Measurements from ENCODE around the gene TLR9. TPM values are rescaled to one million over a fixed set of nuclear protein-coding genes. Genes with fewer than 3 reads are reported as not detected.

TLR9 gene
- total RNA-seq, 2 experiments from 2014 or later: 0.55 to 0.65 TPM

DNA sequence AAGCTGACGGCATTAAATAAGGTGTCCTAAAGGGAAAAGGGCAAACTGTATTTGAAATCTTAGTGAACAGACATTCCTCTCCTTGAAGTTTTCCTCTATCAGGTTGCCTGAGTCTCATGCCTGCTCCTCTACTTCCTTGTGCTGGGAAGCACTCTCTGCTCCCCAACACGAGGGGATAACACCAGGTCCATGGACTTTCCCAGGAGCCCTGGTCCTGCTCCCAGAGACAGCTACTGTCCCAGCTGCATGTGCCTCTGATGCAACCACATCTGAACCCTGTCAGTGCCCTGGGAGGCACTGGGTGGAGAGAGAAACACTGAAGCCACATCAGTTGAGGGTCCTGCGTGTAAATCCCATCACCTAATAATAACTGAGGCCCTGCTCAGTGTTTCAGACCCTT lies 7.4 kb downstream of the TLR9 start:
- DNase-seq: no peak
- Mint-ChIP-seq H3K9me3 (no peaks in the 10 kb centered on the region), H3K27ac (peak overlapping the region; percentile 93), H3K4me3 (peak overlapping the region; percentile 59), H3K36me3 (ENCODE audit: low read depth) (peaks cover 32% of the 10 kb centered on the region), H3K27me3 (no peaks in the 10 kb centered on the region), H3K4me1 (peaks cover 78% of the 10 kb centered on the region)
- ChIA-PET CTCF (interaction anchor here (0.6 to 10.9 kb wide), 8 partner anchors 9 to 221 kb away, joined by 3 to 91 read pairs (median 14); partner anchors contain the start of gene TWF2), POLR2A (no interaction called here)

DNA sequence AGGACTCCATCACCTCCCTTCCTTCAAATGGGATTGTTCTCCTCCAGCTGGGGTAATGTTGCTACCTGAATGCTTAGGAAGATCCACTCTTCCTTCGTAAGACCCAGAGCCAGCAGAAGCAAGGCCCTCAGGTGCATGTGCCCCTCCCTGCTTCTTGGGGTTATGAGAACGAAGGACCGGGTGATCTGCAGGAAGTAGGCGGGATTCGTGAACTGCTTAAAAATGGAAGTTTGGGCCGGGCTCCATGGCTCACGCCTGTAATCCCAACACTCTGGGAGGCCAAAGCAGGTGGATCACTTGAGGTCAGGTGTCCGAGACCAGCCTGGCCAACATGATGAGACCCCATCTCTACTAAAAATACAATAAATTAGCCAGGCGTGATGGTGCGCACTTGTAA lies 8.0 kb downstream of the TLR9 start:
- CTCF ChIA-PET: interaction anchor here (1.0 to 10.9 kb wide), 7 partner anchors 8 to 123 kb away, joined by 3 to 91 read pairs (median 5); partner anchors contain the start of gene TLR9
- H3K36me3 Mint-ChIP-seq (ENCODE audit: low read depth): peaks cover 37% of the 10 kb centered on the region
- no peaks in the 10 kb centered on the region for H3K27me3 Mint-ChIP-seq
- DNase-seq: no peak
- H3K9me3 Mint-ChIP-seq: no peaks in the 10 kb centered on the region
- H3K4me1 Mint-ChIP-seq: peaks cover 73% of the 10 kb centered on the region
- H3K4me3 Mint-ChIP-seq: peak overlapping the region; percentile 59
- H3K27ac Mint-ChIP-seq: peak overlapping the region; percentile 93
- POLR2A ChIA-PET: no interaction called here

DNA sequence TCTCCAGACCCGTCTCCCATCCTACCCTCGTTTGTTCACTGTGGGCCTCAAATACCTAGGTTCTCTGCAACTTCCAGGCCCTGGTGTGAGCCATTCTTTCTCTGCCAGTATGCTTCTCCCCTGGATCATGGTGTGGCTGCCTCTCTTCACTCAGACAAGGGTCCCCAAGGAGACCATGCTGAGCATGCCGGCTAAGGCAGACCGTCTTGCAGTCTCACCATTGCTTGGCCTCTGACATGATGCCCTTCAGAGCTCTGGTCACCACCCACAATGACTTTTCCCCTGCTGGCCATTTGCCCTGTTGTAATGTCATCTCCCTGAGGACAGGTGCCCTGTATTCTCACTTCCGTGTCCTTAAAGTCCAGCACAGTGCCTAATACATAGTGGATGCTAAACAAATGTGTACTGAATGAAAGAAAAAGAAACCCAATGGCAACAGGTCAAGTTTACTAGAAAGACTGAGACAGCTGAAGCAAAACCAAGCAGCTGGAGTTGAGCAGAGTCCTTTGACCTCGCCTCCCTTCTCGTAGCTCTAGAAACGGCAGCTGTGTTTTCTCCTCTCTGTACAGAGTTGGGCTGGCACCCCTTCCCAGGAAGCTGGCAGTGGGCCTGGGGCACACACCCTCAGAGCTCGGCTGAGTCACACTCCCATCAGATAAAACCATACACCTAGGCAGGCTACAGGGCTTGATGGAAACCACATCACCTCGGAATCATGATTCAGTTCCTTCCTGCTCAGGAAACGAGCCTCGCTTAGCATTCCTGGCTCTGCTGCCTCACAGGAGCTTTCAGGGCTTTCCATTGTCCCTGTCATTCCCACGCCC lies 8.6 kb downstream of the TLR9 start:
- CTCF ChIA-PET: interaction anchor here (0.6 to 10.9 kb wide), 8 partner anchors 9 to 124 kb away, joined by 3 to 91 read pairs (median 4); partner anchors contain the start of gene TLR9
- Mint-ChIP-seq H3K27ac (peak overlapping the region; percentile 93), H3K9me3 (no peaks in the 10 kb centered on the region), H3K4me1 (peaks cover 67% of the 10 kb centered on the region), H3K36me3 (ENCODE audit: low read depth) (peaks cover 43% of the 10 kb centered on the region), H3K4me3 (peak overlapping the region; percentile 59), H3K27me3 (no peaks in the 10 kb centered on the region)
- DNase-seq: peak; percentile 52
- POLR2A ChIA-PET: no interaction called here

DNA sequence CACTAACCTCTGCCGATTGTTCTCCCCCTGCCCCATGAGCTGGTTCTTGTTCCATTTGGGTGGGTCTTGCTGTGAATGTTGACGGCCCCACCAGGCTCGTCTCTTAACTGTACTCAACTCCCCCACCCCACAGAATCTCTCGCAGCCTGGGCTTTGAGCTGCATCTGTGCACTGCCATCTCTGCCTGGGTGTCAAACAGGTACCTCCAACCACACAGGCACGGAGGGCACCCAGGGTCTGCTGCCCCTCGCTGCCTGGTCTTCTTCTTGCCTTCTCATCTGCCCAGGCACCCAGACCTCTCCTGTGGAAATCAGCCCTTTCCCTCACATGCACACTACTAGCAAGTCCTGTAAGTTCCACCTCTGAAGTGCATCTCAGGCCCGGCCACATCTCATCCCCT lies 10.1 kb downstream of the TLR9 start:
- Mint-ChIP-seq H3K4me1 (peaks cover 54% of the 10 kb centered on the region), H3K27ac (peak overlapping the region; percentile 93), H3K36me3 (ENCODE audit: low read depth) (peaks cover 52% of the 10 kb centered on the region), H3K9me3 (no peaks in the 10 kb centered on the region), H3K4me3 (no peak overlapping the region), H3K27me3 (no peaks in the 10 kb centered on the region)
- CTCF ChIA-PET: interaction anchor here (10.9 kb wide), 1 partner anchor 125 kb away, joined by 91 read pairs; no protein-coding TSS in a partner anchor
- POLR2A ChIA-PET: no interaction called here
- no peak for DNase-seq

DNA sequence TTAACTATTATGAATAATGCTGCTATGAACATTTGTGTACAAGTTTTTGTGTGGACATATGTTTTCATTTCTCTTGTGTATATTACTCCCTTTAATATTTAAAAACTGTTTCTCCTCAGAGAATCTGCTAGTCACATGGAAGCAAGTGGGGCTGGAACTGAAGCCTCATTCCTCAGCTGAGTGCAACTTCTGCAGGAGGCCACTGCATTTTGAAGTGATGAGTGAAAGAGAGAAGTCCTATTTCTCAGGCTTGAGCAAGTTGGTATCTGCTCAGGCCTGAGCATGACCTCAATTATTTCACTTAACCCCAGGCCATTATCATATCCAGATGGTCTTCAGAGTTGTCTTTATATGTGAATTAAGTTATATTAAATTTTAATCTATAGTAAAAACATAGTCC lies 11.5 kb downstream of the TLR9 start:
- no peak for DNase-seq
- Mint-ChIP-seq H3K4me3 (no peak overlapping the region), H3K27ac (no peak overlapping the region), H3K4me1 (peaks cover 43% of the 10 kb centered on the region), H3K27me3 (no peaks in the 10 kb centered on the region), H3K36me3 (ENCODE audit: low read depth) (peaks cover 66% of the 10 kb centered on the region), H3K9me3 (no peaks in the 10 kb centered on the region)
- POLR2A ChIA-PET: no interaction called here
- CTCF ChIA-PET: no interaction called here

DNA sequence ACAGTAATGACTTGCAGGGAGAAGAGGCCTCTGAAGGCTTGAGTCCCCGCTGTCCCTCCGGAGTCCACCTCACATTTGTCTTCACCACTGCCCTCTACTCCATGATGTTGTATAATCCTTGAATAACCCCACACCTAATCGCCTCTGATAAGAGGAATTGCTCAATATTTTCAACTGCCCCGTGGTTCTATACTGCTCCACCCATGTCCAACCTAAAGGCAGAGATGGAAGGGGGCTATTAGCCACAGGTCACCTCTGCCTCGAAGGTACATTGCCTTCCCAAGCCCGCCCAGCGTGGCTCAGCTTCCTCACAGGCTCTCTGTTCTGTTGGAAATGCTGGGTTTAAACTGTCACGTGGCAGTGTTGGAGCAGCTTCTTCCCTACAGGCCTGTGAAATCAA lies 12.4 kb downstream of the TLR9 start:
- CTCF ChIA-PET: interaction anchor here (1.6 kb wide), 1 partner anchor 18 kb away, joined by 3 read pairs; no protein-coding TSS in a partner anchor
- Mint-ChIP-seq H3K36me3 (ENCODE audit: low read depth) (peaks cover 73% of the 10 kb centered on the region), H3K9me3 (no peaks in the 10 kb centered on the region)

DNA sequence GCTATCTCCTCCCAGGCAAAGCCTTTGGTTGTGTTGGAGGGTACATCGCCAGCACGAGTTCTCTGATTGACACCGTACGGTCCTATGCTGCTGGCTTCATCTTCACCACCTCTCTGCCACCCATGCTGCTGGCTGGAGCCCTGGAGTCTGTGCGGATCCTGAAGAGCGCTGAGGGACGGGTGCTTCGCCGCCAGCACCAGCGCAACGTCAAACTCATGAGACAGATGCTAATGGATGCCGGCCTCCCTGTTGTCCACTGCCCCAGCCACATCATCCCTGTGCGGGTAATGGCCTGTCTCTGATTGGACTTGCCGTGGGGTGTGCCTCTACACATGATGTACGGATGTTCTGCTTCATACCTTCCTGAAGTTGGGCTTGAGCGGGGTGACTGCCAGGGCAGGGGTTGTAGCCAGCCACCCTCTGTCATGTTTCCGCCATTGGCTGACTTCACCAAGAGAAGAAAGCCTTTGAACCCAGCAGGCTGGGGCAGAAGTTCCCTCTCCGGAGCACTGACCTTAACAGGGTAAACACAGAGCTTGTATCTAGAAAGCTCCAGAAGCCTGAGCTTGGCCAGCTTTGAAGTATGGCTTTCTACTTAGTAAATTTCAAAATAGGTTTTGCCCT lies 14.1 kb downstream of the TLR9 start:
- H3K9me3 Mint-ChIP-seq: no peaks in the 10 kb centered on the region
- ChIA-PET CTCF (interaction anchor here (1.0 to 1.6 kb wide), 3 partner anchors 9 to 133 kb away, joined by 3 to 7 read pairs (median 3); no protein-coding TSS in a partner anchor), POLR2A (no interaction called here)
- H3K4me1 Mint-ChIP-seq: peaks cover 20% of the 10 kb centered on the region
- peaks cover 78% of the 10 kb centered on the region for H3K36me3 Mint-ChIP-seq (ENCODE audit: low read depth)
- DNase-seq: no peak
- no peaks in the 10 kb centered on the region for H3K27me3 Mint-ChIP-seq
- H3K4me3 Mint-ChIP-seq: no peak overlapping the region
- no peak overlapping the region for H3K27ac Mint-ChIP-seq

More for the DNA sequence above, 12.4 kb downstream of the TLR9 start:
- no peak overlapping the region for H3K27ac Mint-ChIP-seq
- H3K4me1 Mint-ChIP-seq: peaks cover 34% of the 10 kb centered on the region
- POLR2A ChIA-PET: no interaction called here
- H3K27me3 Mint-ChIP-seq: no peaks in the 10 kb centered on the region
- DNase-seq: no peak
- H3K4me3 Mint-ChIP-seq: no peak overlapping the region

DNA sequence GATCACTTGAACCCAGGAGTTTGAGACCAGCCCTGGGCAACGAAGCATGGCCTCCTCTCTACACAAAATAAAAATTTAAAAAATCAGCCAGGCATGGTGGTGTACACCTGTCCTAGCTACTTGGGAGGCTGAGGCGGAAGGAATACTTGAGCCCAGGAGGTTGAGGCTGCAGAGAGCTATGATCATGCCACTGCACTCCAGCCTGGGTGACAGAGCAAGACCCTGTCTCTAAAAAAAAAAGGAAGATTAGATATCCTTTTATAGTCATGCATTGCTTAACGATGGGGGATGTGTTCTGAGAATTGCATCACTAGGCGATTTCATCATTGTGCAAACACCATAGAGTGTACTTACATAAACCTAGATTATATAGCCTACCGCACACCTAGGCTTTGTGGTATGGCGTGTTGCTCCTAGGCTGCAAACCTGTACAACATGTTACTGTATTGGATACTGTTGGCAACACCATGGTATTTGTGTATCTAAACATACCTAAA lies 14.8 kb downstream of the TLR9 start:
- no peak for DNase-seq
- POLR2A ChIA-PET: no interaction called here
- Mint-ChIP-seq H3K27ac (no peak overlapping the region), H3K9me3 (no peaks in the 10 kb centered on the region), H3K4me1 (peaks cover 14% of the 10 kb centered on the region), H3K36me3 (ENCODE audit: low read depth) (peaks cover 82% of the 10 kb centered on the region), H3K4me3 (no peak overlapping the region), H3K27me3 (no peaks in the 10 kb centered on the region)
- CTCF ChIA-PET: interaction anchor here (1.5 to 3.4 kb wide), 2 partner anchors 9 to 67 kb away, joined by 4 to 24 read pairs; no protein-coding TSS in a partner anchor

DNA sequence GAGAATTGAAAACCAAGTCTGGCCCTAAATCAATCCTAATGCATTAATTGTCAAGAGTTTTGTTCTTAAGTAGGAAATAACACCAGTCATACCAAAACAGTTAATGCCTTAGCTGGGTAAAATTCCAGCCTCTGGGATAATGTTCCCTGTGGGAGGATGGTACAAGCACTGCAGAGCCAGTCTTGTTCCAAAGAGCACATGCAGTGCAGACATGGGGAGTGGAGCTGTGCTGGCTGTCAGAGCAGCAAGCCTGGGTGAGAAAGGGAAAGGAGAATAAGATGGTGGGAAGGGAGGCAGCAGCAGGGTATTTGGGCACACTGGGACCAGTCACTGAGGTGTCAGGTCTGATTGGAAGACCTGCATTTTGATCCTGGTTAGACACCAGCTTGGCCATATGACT lies 15.4 kb downstream of the TLR9 start:
- H3K27ac Mint-ChIP-seq: no peak overlapping the region
- CTCF ChIA-PET: interaction anchor here (1.5 to 3.4 kb wide), 2 partner anchors 10 to 68 kb away, joined by 4 to 24 read pairs; no protein-coding TSS in a partner anchor
- no peaks in the 10 kb centered on the region for H3K9me3 Mint-ChIP-seq
- H3K36me3 Mint-ChIP-seq (ENCODE audit: low read depth): peaks cover 82% of the 10 kb centered on the region
- H3K4me3 Mint-ChIP-seq: no peak overlapping the region
- no peaks in the 10 kb centered on the region for H3K27me3 Mint-ChIP-seq
- POLR2A ChIA-PET: no interaction called here
- no peak for DNase-seq
- peaks cover 14% of the 10 kb centered on the region for H3K4me1 Mint-ChIP-seq

DNA sequence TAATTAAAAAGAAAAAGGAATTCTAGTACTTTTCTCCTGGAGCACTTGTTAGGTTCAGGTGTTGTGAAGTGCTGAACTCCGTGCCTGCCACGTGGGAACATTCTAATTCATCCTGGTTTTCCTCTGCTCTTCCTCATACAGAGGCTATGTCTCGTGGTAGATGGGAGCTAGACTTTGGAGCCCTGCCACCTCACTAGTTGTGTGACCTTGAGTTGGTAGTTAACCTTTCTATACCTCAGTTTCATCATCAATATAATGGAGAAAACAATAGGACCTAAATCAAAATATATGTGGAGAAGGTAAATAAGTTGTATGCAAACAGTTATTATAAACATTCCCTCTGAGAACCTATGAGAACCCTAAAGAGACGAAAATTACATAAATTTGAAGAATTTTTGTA lies 16.9 kb downstream of the TLR9 start:
- Mint-ChIP-seq H3K36me3 (ENCODE audit: low read depth) (peaks cover 80% of the 10 kb centered on the region), H3K9me3 (no peaks in the 10 kb centered on the region), H3K4me3 (no peak overlapping the region), H3K27ac (no peak overlapping the region), H3K4me1 (peaks cover 21% of the 10 kb centered on the region), H3K27me3 (no peaks in the 10 kb centered on the region)
- ChIA-PET CTCF (interaction anchor here (1.3 to 3.4 kb wide), 4 partner anchors 11 to 17 kb away, joined by 3 to 24 read pairs (median 5); partner anchors contain the start of gene TLR9), POLR2A (interaction anchor here (0.6 kb wide), 1 partner anchor 224 kb away, joined by 3 read pairs; no protein-coding TSS in a partner anchor)
- DNase-seq: no peak

DNA sequence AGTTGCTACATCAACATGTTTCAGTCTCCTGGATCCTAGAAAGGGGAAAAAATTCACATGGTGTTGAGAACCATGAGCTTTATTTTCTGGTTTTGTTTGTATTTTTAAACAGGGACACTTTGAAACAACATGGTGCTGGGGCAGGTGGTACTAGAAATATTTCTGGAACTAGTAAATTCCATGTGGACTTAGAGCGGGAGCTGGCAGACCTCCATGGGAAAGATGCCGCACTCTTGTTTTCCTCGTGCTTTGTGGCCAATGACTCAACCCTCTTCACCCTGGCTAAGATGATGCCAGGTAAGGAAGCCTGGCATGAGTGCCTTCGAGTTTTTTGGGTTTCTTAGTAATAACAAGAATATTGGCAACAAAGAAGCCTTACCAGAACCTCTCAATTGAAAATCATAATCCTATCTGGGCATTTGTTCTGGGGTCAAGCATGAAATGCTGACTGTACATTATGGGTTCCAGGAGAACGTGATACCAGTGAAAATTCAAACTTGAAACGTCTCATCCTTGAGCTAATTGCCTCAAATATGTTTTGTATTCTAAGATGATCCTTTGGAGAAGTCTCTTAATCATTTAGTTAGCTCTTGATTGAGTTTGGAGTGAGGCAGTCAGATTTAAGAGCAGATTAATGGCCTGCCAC lies 19.6 kb downstream of the TLR9 start:
- no peak for DNase-seq
- Mint-ChIP-seq H3K4me1 (peaks cover 41% of the 10 kb centered on the region), H3K4me3 (no peak overlapping the region), H3K9me3 (no peaks in the 10 kb centered on the region), H3K36me3 (ENCODE audit: low read depth) (peaks cover 86% of the 10 kb centered on the region), H3K27ac (no peak overlapping the region), H3K27me3 (no peaks in the 10 kb centered on the region)
- ChIA-PET CTCF (interaction anchor here (0.6 to 1.7 kb wide), 5 partner anchors 11 to 73 kb away, joined by 3 to 6 read pairs (median 3); partner anchors contain the start of gene WDR82), POLR2A (no interaction called here)

DNA sequence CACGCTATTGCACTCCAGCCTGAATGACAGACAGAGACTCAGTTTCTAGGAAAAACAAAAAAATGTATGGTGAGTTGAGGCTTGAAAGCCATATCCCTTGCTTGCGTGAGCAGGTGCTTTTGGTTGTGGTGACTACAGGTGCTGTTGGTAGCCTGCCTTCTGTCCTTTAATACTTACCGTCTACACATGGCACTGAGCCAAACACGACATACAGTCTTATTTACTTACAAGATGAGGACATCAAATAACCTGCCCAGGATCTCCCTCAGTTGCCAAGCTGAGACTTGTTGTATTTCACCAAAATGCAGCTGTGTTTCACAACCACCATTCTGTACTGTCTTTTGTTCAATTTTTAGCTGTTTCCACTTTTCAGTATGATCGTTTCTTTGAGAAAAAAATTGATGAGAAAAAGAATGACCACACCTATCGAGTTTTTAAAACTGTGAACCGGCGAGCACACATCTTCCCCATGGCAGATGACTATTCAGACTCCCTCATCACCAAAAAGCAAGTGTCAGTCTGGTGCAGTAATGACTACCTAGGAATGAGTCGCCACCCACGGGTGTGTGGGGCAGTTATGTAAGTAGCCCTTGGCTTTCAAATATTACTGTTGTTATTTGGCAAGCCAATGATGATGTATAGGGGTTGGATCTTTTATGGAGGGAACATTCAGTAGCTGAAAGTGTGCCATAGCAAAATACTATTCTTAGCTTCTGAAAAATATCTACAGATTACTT lies 20.9 kb downstream of the TLR9 start:
- no peak overlapping the region for H3K27ac Mint-ChIP-seq
- no peak overlapping the region for H3K4me3 Mint-ChIP-seq
- H3K4me1 Mint-ChIP-seq: peaks cover 46% of the 10 kb centered on the region
- ChIA-PET CTCF (interaction anchor here (0.9 to 1.7 kb wide), 2 partner anchors 16 to 74 kb away, joined by 3 to 6 read pairs; partner anchors contain the start of gene WDR82), POLR2A (no interaction called here)
- no peak for DNase-seq
- no peaks in the 10 kb centered on the region for H3K27me3 Mint-ChIP-seq
- peaks cover 84% of the 10 kb centered on the region for H3K36me3 Mint-ChIP-seq (ENCODE audit: low read depth)
- no peaks in the 10 kb centered on the region for H3K9me3 Mint-ChIP-seq

Data from activated CD4-positive, alpha-beta T cell treated with anti-CD3 and anti-CD28 coated beads, Interleukin-2, amount 10 ng/mL, durations not matched to agents 7 days and 5 days (primary cell).